ENCODE data around the gene PPTC7.

DNA sequence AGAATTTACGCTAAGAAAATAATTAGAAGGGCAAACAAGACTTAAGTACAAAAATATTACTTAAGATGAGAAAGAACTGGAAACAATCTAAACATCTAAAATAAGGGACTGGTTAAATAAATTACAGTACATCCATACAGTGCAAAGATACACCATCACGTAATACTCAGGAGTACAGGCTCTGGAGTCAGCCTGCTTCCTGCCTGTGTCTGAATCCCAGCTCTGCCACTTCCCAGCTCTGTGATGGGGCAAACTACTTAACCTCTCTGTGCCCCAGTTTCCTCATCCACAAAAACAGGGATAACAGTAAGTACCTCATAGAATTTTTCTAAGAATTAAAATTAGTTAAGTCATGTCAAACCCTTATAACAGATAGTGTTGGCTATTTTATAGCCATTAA, 36.0 kb downstream of the PPTC7 start:
- TF ChIP-seq, protein P1, sequence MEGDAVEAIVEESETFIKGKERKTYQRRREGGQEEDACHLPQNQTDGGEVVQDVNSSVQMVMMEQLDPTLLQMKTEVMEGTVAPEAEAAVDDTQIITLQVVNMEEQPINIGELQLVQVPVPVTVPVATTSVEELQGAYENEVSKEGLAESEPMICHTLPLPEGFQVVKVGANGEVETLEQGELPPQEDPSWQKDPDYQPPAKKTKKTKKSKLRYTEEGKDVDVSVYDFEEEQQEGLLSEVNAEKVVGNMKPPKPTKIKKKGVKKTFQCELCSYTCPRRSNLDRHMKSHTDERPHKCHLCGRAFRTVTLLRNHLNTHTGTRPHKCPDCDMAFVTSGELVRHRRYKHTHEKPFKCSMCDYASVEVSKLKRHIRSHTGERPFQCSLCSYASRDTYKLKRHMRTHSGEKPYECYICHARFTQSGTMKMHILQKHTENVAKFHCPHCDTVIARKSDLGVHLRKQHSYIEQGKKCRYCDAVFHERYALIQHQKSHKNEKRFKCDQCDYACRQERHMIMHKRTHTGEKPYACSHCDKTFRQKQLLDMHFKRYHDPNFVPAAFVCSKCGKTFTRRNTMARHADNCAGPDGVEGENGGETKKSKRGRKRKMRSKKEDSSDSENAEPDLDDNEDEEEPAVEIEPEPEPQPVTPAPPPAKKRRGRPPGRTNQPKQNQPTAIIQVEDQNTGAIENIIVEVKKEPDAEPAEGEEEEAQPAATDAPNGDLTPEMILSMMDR (IDR thresholded peaks at IDR 0.05): no peak
- TF ChIP-seq POLR2AphosphoS5 (IDR thresholded peaks at IDR 0.05): no peak
